H1 (cell line): Measurements from ENCODE around the gene ELL. TPM values are rescaled to one million over a fixed set of nuclear protein-coding genes. Genes with fewer than 3 reads are reported as not detected.

ENCODE experiments used
- CTCF ChIP-seq, 3 experiments: IDR thresholded peaks; 1 replicate in 2 of 3; 2 replicates in 1 of 3; pipeline versions ENCODE4 v1.5.1 to v1.6.1; 2011; ENCODE audit warnings: low read length in 3 of 3, mild to moderate bottlenecking in 3 of 3, inconsistent platforms in 2 of 3, low read depth in 1 of 3, moderate library complexity in 1 of 3; ENCODE audit not compliant: insufficient read depth in 1 of 3; ENCODE audit errors: control extremely low read depth in 1 of 3
- polyA plus RNA-seq, 7 experiments: library from polyadenylated mRNA; depleted of rRNA in 3 of 7; stranded (reverse) in 5 of 7; unstranded in 2 of 7; fragments of >200 nt in 5 of 7; fragments of 200-250 nt in 2 of 7; gene quantifications; 1 replicate in 5 of 7; 2 replicates in 1 of 7; 4 replicates in 1 of 7; pipeline versions ENCODE4 v1.2.1 to v1.2.3, GENCODE V29; 2011 to 2013; ENCODE audit warnings: missing spikeins in 2 of 7, mixed read lengths in 2 of 7
- total RNA-seq: library from RNA; stranded (reverse); fragmentation: NEBNext Ultra II Directional; extraction: Animal tissue kit (Norgen Biotek cat#: 25700); gene quantifications from 2 replicates; pipeline ENCODE4 v1.2.1, GENCODE V29; 2021

Gene ELL
- total and polyA plus RNA-seq, 2 of the 8 experiments (the other 6 are each of a cell fraction or from before 2014, with no cell fraction given), result 5.2 to 10.5 TPM

GRCh38 chr19:18392926-18393325 lies 128.9 kb downstream of the ELL start (continued):
- TF ChIP-seq CTCF (IDR thresholded peaks at IDR 0.05; ENCODE audit: control extremely low read depth in 1 of 3, insufficient read depth in 1 of 3, low read depth in 1 of 3, low read length in 3 of 3), result no peak

Other genes with a start within 250 kb of the ELL start
- gene IQCN, start 247.6 kb downstream of the ELL start, total RNA-seq, result 0.31 and 1.0 TPM in 2 replicates
- gene IQCN, start 247.6 kb downstream of the ELL start, polyA plus RNA-seq (2011; rRNA removed), result 0.36 and 0.82 TPM in 2 replicates
- gene JUND, start 240.4 kb downstream of the ELL start, total RNA-seq, result 77.5 and 95.8 TPM in 2 replicates
- gene JUND, start 240.4 kb downstream of the ELL start, polyA plus RNA-seq (2011; rRNA removed), result 54.0 and 64.4 TPM in 2 replicates
- gene LSM4, start 199.0 kb downstream of the ELL start, total RNA-seq, result 319 and 344 TPM in 2 replicates
- 302 and 380 TPM in 2 replicates for gene LSM4, start 199.0 kb downstream of the ELL start, polyA plus RNA-seq (2011; rRNA removed)
- gene PGPEP1, start 181.5 kb downstream of the ELL start, total RNA-seq, result 33.2 and 33.4 TPM in 2 replicates
- 16.6 and 17.0 TPM in 2 replicates for gene PGPEP1, start 181.5 kb downstream of the ELL start, polyA plus RNA-seq (2011; rRNA removed)
- gene GDF15, start 135.9 kb downstream of the ELL start, total RNA-seq, result 4.1 and 5.0 TPM in 2 replicates
- 8.5 and 18.8 TPM in 2 replicates for gene GDF15, start 135.9 kb downstream of the ELL start, polyA plus RNA-seq (2011; rRNA removed)
- 0.20 and 0.23 TPM in 2 replicates for gene LRRC25, start 124.4 kb downstream of the ELL start, total RNA-seq
- gene LRRC25, start 124.4 kb downstream of the ELL start, polyA plus RNA-seq (2011; rRNA removed), result 0.31 and 0.41 TPM in 2 replicates
- gene SSBP4, start 102.7 kb downstream of the ELL start, total RNA-seq, result 26.4 and 30.5 TPM in 2 replicates
- 33.7 and 51.3 TPM in 2 replicates for gene SSBP4, start 102.7 kb downstream of the ELL start, polyA plus RNA-seq (2011; rRNA removed)
- 207 and 215 TPM in 2 replicates for gene ISYNA1, start 83.9 kb downstream of the ELL start, total RNA-seq
- 264 and 330 TPM in 2 replicates for gene ISYNA1, start 83.9 kb downstream of the ELL start, polyA plus RNA-seq (2011; rRNA removed)
- 264 and 273 TPM in 2 replicates for gene FKBP8, start 21.5 kb upstream of the ELL start, total RNA-seq
- 309 and 441 TPM in 2 replicates for gene FKBP8, start 21.5 kb upstream of the ELL start, polyA plus RNA-seq (2011; rRNA removed)
- 113 and 115 TPM in 2 replicates for gene KXD1, start 35.8 kb upstream of the ELL start, total RNA-seq
- 267 and 305 TPM in 2 replicates for gene KXD1, start 35.8 kb upstream of the ELL start, polyA plus RNA-seq (2011; rRNA removed)
- 1,331 and 1,340 TPM in 2 replicates for gene UBA52, start 49.8 kb upstream of the ELL start, total RNA-seq
- gene UBA52, start 49.8 kb upstream of the ELL start, polyA plus RNA-seq (2011; rRNA removed), result 2,924 and 5,409 TPM in 2 replicates
- 56.8 and 63.1 TPM in 2 replicates for gene REX1BD, start 66.7 kb upstream of the ELL start, total RNA-seq
- 62.7 and 132 TPM in 2 replicates for gene REX1BD, start 66.7 kb upstream of the ELL start, polyA plus RNA-seq (2011; rRNA removed)
- 9.5 and 10.3 TPM in 2 replicates for gene CRLF1, start 84.7 kb upstream of the ELL start, total RNA-seq
- 7.2 and 19.2 TPM in 2 replicates for gene CRLF1, start 84.7 kb upstream of the ELL start, polyA plus RNA-seq (2011; rRNA removed)
- gene TMEM59L, start 90.8 kb upstream of the ELL start, total RNA-seq, result 8.6 and 12.2 TPM in 2 replicates
- gene TMEM59L, start 90.8 kb upstream of the ELL start, polyA plus RNA-seq (2011; rRNA removed), result 4.0 and 10.4 TPM in 2 replicates
- gene KLHL26, start 115.0 kb upstream of the ELL start, total RNA-seq, result 8.8 and 9.0 TPM in 2 replicates
- gene KLHL26, start 115.0 kb upstream of the ELL start, polyA plus RNA-seq (2011; rRNA removed), result 2.2 and 6.7 TPM in 2 replicates
- 8.5 TPM in 2 replicates for gene CRTC1, start 161.6 kb upstream of the ELL start, total RNA-seq
- 2.9 and 6.5 TPM in 2 replicates for gene CRTC1, start 161.6 kb upstream of the ELL start, polyA plus RNA-seq (2011; rRNA removed)